ENCODE data around the gene DRAP1.

Gene DRAP1

DNA sequence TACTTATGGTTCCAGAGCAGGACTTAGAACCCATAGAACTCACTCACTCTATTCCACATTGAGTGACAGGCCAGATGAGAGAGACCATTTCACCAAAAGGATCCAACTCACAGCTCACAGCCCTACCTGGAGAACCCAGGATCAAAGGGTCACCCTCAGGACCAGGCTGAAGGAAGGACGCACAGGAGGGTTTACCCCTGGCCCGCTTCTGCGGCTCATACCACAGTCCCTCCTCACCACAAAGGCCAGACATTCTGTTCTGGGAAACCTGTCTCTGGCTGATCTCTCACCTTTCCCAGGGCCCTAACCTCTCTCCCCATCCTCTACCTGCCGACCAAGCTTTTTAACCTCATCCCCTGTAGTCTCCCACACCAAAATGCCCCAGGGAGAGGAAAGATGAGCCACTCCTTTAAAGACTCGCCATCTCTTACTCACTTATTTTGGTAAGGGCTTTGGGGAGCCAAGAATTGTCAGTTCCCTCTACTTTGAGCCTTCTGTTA lies 23.7 kb upstream of the DRAP1 start:
- H3K27ac Mint-ChIP-seq, result peak overlapping the region; percentile 61
- H3K4me1 Mint-ChIP-seq (ENCODE audit: low read depth), result peaks cover 40% of the 10 kb centered on the region
- peaks cover 6% of the 10 kb centered on the region for H3K36me3 Mint-ChIP-seq
- no peaks in the 10 kb centered on the region for H3K27me3 Mint-ChIP-seq
- no peaks in the 10 kb centered on the region for H3K9me3 Mint-ChIP-seq (ENCODE audit: low read depth)
- H3K4me3 Mint-ChIP-seq, result peak overlapping the region; percentile 68

GRCh38 chr11:65896034-65896999 lies 22.9 kb upstream of the DRAP1 start:
- H3K27me3 Mint-ChIP-seq, result no peaks in the 10 kb centered on the region
- H3K36me3 Mint-ChIP-seq, result peaks cover 6% of the 10 kb centered on the region
- peak overlapping the region; percentile 41 for H3K27ac Mint-ChIP-seq
- H3K4me3 Mint-ChIP-seq, result peak overlapping the region; percentile 68
- H3K4me1 Mint-ChIP-seq (ENCODE audit: low read depth), result peaks cover 43% of the 10 kb centered on the region
- no peaks in the 10 kb centered on the region for H3K9me3 Mint-ChIP-seq (ENCODE audit: low read depth)

- H3K4me1 Mint-ChIP-seq (ENCODE audit: low read depth), result peaks cover 41% of the 10 kb centered on the region
- peaks cover 6% of the 10 kb centered on the region for H3K36me3 Mint-ChIP-seq
- peak overlapping the region; percentile 68 for H3K4me3 Mint-ChIP-seq
- no peaks in the 10 kb centered on the region for H3K9me3 Mint-ChIP-seq (ENCODE audit: low read depth)
- peaks cover under 1% of the 10 kb centered on the region for H3K27me3 Mint-ChIP-seq
- peak overlapping the region; percentile 50 for H3K27ac Mint-ChIP-seq
These were observed 22.2 kb upstream of the DRAP1 start for GRCh38 chr11:65897020-65897471.

DNA sequence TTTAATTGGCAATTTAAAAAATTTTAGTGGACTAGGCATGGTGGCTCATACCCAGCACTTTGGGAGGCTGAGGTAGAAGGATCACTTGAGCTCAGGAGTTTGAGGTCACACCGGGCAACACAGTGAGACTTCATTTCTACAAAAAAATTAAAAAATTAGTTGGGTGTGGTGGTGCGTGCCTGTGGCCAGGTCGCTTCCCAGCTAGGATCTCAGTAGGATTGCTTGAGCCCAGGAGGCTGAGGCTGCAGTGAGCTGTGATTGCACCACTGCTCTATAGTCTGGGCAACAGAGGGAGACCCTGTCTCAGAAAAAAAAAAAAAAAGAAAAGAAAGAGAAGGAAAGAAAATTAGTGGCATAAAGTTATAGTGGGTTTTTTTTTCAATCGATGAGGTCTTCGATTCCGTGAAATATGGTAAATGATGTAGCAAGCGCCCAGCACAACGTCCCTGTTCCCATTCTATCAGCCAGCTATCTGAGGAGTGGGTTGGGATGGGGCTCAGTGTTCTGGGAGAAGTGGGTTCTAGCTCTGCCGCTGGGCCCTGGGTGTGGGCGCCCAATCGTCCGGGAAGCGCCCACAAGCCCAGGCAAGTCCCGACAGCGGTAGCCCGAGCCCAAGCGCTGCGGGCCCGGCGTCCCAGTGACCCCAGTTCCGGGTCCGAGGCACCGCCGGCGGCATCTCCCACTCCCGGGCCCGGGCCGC lies 20.4 kb upstream of the DRAP1 start:
- Mint-ChIP-seq H3K9me3 (ENCODE audit: low read depth) (no peaks in the 10 kb centered on the region), H3K27me3 (peaks cover 1% of the 10 kb centered on the region), H3K4me3 (peak overlapping the region; percentile 91), H3K4me1 (ENCODE audit: low read depth) (peaks cover 30% of the 10 kb centered on the region), H3K36me3 (no peaks in the 10 kb centered on the region), H3K27ac (peak overlapping the region; percentile 81)

- Mint-ChIP-seq H3K9me3 (ENCODE audit: low read depth) (no peaks in the 10 kb centered on the region), H3K27me3 (peaks cover 1% of the 10 kb centered on the region), H3K4me1 (ENCODE audit: low read depth) (peaks cover 25% of the 10 kb centered on the region), H3K4me3 (peak overlapping the region; percentile 91), H3K36me3 (no peaks in the 10 kb centered on the region), H3K27ac (peak overlapping the region; percentile 78)
These were observed 19.7 kb upstream of the DRAP1 start for GRCh38 chr11:65899356-65900124.

DNA sequence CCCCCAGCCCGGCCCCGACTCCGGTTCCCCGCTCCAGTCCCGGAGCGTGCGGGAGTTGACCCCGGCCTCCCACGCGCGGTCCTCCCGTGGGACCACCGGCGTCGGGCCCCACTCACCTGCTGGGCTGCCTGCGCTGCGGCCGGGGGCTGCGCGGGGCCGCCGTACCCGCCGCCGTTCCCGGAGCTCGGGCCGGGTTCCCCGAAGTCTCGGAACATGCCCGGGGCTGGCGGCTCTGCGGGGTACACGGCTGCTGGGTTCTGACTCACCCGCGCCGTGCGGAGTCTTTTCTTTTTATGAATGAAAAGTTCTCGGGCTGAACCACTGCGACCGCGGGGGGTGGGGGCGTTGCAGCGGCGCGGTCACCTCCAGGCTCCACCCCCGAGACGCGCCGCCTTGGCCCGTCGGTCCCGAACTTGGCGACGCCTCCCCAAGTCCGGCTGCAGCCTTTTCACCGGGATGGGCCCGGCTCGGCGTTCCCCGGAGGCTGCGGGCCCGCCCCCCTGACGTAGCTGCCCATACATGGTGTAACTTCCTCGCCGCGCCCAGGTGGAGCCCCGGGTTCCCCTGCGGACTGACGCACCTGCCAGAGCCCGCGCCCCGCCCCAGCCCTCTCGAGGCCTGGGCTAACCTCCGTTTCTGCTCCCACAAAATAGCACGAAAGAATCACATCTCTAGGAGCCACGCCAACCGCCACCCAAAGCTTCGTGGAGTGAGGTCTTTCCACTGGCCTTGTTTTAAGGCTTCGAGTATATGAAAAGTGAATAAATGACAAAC lies 18.9 kb upstream of the DRAP1 start, which contains the start of gene FOSL1:
Gene FOSL1 (minus strand): TSS at position 264 of the 774 bp plus-strand sequence. CDS start 49 bp downstream, at position 215.
- Mint-ChIP-seq H3K27ac (peak within 1 kb of the TSS; percentile 78), H3K9me3 (ENCODE audit: low read depth) (no peaks in the 10 kb centered on the region), H3K4me1 (ENCODE audit: low read depth) (peaks cover 22% of the 10 kb centered on the region), H3K27me3 (peaks cover 1% of the 10 kb centered on the region), H3K36me3 (no peaks in the 10 kb centered on the region), H3K4me3 (peak within 1 kb of the TSS; percentile 91)

GRCh38 chr11:65900899-65901180 lies 18.4 kb upstream of the DRAP1 start:
- H3K27ac Mint-ChIP-seq, result peak overlapping the region; percentile 28

GRCh38 chr11:65903068-65903481 lies 16.2 kb upstream of the DRAP1 start:
- peaks cover 3% of the 10 kb centered on the region for H3K4me1 Mint-ChIP-seq (ENCODE audit: low read depth)
- peaks cover 3% of the 10 kb centered on the region for H3K27me3 Mint-ChIP-seq
- no peaks in the 10 kb centered on the region for H3K9me3 Mint-ChIP-seq (ENCODE audit: low read depth)
- H3K36me3 Mint-ChIP-seq, result no peaks in the 10 kb centered on the region
- H3K4me3 Mint-ChIP-seq, result no peak overlapping the region
- no peak overlapping the region for H3K27ac Mint-ChIP-seq

More at GRCh38 chr11:65900899-65901180, 18.4 kb upstream of the DRAP1 start:
- Mint-ChIP-seq H3K36me3 (no peaks in the 10 kb centered on the region), H3K4me1 (ENCODE audit: low read depth) (peaks cover 17% of the 10 kb centered on the region), H3K27me3 (peaks cover 1% of the 10 kb centered on the region), H3K4me3 (peak overlapping the region; percentile 67), H3K9me3 (ENCODE audit: low read depth) (no peaks in the 10 kb centered on the region)

DNA sequence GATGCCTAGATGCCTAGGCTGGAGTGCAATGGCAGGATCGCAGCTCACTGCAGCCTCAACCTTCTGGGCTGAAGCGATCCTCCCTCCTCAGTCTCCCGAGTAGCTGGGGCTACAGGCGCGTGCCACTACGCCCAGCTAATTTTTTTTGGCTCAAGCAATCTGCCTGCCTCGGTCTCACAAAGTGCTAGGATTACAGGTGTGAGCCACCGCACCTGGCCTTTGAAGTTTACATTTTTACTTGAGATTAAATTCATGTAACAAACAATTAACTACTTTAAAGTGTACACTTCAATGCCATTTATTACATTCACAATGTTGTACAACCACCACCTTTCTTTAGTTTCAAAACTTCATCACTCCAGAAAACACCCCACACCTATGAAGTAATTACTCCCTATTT lies 15.5 kb upstream of the DRAP1 start:
- H3K4me1 Mint-ChIP-seq (ENCODE audit: low read depth), result peaks cover 3% of the 10 kb centered on the region
- no peak overlapping the region for H3K27ac Mint-ChIP-seq
- H3K4me3 Mint-ChIP-seq, result no peak overlapping the region
- peaks cover 3% of the 10 kb centered on the region for H3K27me3 Mint-ChIP-seq
- no peaks in the 10 kb centered on the region for H3K36me3 Mint-ChIP-seq
- H3K9me3 Mint-ChIP-seq (ENCODE audit: low read depth), result no peaks in the 10 kb centered on the region

DNA sequence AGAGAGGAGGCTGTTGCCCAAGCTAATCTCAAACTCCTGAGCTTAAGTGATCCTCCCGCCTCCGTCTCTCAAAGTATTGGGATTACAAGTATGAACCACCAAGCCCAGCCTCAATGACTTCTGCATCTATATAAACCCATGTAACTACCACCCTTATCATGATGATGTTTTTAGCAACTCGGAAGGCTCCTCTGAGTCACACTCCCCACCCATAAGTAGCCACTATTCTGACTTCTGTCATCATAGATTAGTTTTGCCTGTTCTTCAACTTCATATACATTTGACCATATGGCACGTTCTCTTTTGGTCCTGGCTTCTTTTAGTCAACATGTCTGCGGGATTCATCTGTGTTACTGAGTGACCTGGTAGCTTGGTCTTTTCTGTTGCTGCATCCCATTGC lies 12.6 kb upstream of the DRAP1 start:
- no peaks in the 10 kb centered on the region for H3K36me3 Mint-ChIP-seq
- no peaks in the 10 kb centered on the region for H3K9me3 Mint-ChIP-seq (ENCODE audit: low read depth)
- H3K27ac Mint-ChIP-seq, result no peak overlapping the region
- H3K27me3 Mint-ChIP-seq, result peaks cover 7% of the 10 kb centered on the region
- H3K4me1 Mint-ChIP-seq (ENCODE audit: low read depth), result peaks cover 8% of the 10 kb centered on the region
- H3K4me3 Mint-ChIP-seq, result no peak overlapping the region

GRCh38 chr11:65907878-65908277 lies 11.3 kb upstream of the DRAP1 start:
- Mint-ChIP-seq H3K27me3 (peaks cover 6% of the 10 kb centered on the region), H3K27ac (no peak overlapping the region), H3K9me3 (ENCODE audit: low read depth) (no peaks in the 10 kb centered on the region), H3K4me1 (ENCODE audit: low read depth) (peaks cover 8% of the 10 kb centered on the region), H3K4me3 (no peak overlapping the region), H3K36me3 (no peaks in the 10 kb centered on the region)

- H3K4me3 Mint-ChIP-seq, result no peak overlapping the region
- H3K27ac Mint-ChIP-seq, result no peak overlapping the region
- peaks cover 4% of the 10 kb centered on the region for H3K27me3 Mint-ChIP-seq
- H3K4me1 Mint-ChIP-seq (ENCODE audit: low read depth), result peaks cover 29% of the 10 kb centered on the region
- H3K36me3 Mint-ChIP-seq, result no peaks in the 10 kb centered on the region
- no peaks in the 10 kb centered on the region for H3K9me3 Mint-ChIP-seq (ENCODE audit: low read depth)
These were observed 7.3 kb upstream of the DRAP1 start for GRCh38 chr11:65911682-65912568.

DNA sequence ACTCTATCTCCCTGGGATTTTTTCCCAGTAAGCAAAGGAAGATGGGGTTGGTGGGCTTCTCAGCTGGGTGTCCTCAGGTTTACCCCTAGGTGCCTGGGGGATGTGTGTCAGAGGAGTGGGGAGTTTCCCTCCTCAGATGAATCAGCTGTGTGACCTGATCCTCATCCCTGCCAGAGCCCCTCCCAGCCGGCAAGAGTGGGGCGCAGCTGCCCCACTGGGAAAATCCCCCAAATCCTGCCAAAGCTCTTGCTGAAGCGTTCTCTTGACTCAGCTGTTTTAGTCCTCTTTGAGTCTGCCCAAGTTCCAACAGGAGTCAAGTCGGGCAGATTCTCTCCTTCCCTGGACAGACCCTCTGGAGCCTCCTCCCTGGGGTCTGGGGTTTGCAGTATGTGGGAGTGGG lies 6.4 kb upstream of the DRAP1 start:
- Mint-ChIP-seq H3K27ac (no peak overlapping the region), H3K4me3 (no peak overlapping the region), H3K27me3 (peaks cover 4% of the 10 kb centered on the region), H3K4me1 (ENCODE audit: low read depth) (peaks cover 33% of the 10 kb centered on the region), H3K36me3 (no peaks in the 10 kb centered on the region), H3K9me3 (ENCODE audit: low read depth) (no peaks in the 10 kb centered on the region)
